ENCODE data around the gene FZR1.
"Not testable (repeated sequence)": the region's sequence is repeated elsewhere in the genome, so short reads cannot be mapped to it uniquely, and the experiment has no call there.

Gene FZR1

DNA sequence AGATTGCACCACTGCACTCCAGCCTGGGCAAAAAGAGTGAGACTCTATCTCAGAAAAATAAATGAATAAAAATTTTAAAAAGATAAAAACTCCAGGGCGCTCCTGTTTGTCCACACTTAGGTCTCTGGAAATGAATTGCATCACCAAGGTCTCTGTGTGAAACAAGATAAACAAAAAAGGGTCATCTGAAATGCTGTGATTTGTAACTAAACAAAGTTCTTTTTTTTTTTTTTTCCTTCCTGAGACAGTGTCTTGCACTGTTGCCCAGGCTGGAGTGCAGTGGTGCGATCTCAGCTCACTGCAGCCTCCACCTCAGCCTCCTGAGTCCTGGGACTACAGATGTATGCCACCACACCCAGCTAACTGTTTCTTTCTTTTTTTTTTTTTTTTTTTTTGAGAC, 11.5 kb downstream of the FZR1 start:
- no peak for DNase-seq

DNA sequence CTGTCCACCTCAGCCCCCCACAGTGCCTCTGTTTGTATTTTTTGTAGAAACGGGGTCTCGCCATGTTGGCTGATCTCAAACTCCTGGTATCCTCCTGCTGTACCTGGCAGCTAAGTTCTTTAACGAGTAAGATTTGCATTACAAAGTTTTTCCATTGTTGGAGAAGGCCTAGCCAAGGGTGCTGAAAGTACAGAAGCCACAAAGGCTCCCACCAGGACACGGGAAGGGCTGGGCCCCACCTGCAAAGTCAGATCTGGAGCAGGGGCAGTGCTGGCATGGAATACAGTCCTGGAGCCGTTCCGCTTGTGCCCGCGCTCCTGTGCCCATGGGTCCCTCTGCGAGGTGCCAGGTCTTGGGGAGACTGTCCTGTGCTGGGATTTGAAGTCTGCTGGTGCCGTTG, 12.1 kb downstream of the FZR1 start:
- DNase-seq: no peak

DNA sequence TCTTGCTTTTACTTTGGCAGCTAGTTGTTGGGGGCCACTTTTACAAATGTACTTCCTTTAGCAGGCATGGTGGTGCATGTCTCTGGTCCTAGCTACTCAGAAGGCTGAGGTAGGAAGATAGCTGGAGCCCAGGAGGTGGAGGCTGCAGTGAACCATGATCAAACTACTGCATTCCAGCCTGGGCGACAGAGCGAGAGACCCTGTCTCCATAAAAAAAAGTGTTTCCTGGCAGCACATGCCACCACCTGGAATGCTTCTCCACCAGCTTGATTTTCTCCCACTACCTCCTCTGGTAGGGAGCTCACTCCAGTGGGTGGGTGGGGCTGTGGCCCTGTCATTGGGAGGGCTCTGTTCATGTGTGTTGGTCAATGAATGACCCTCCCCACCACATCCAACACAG, 12.5 kb downstream of the FZR1 start:
- DNase-seq: no peak

DNA sequence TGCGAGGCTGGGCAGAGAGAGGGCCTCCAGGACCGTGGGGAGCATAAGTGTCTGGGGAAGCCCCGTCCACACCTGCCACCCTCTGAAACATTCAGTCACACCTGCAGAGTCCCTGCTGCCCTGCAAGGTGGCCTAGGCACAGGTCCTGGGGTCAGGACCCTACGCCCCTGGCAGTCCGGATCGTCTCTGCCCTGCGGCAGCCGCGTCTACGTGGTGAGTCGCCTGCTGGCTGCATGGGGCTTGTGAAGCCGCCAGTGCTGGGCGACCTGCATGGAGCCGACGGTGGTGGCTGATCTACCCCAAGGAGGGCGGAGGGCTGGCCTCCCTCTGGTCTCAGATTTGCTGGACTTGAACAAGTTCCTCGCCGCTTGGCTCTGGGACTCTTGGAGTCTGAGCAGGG, 13.0 kb downstream of the FZR1 start:
- DNase-seq: no peak

DNA sequence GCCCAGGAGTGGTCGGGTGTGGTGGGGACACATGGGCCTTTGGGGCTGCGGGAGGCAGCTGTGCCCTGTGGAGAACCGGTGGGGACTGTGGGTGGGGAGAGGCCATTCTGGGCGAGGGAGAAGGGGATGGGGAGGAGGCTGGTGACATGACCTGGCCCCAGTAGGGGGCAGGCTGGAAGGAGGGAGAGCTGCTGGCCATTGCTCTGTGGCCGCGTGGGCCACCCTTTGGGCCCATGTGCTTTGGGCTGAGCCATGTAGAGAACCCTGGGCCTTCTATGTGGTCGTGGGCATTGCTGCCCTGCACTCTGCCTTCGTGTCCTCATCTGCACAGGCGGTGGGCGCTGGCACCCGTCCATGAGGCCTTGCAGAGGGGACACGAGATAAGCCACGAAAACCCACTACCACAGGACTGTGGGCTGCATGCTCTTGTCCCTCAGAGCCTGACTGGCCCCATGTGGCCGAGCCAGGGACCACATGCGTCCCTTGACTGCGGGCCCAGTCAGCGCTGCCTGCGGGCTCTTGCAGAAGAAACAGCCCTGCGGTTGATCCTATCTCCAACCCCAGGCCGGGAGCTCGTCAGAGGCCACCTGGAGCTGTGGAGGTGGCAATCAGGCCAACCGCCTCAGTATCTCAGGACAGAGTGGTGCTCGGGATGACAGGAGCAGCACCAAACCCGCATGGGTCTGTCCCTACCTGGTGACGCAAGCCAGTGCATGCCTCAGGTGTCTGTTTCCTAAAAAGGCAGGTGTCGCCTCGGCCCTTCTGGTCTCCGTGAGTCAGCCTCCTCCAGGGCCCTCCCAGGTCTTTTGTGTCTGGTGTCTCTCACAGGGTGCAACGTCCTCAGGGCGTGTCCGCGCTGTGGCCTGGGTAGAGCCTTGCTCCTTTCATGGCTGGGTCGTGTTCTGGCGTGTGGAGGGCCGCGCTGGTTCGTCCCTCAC, 14.3 kb downstream of the FZR1 start:
- DNase-seq: no peak

DNA sequence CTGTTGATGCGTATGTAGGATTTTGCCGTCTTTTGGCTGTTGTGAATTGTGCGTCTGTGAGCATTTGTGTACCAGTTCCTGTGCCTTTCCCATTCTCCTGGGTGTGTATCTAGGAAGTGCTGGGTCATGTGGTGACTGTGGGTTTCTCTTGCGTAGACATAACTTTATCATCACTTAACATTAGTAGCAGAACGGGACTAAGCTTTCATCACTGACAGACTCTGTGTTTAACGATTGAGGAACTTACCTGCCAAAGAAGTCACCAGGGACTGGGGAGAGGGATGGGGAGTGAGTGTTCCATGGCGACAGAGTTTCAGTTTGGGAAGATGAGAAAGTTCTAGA, 15.0 kb downstream of the FZR1 start:
- DNase-seq: no peak

DNA sequence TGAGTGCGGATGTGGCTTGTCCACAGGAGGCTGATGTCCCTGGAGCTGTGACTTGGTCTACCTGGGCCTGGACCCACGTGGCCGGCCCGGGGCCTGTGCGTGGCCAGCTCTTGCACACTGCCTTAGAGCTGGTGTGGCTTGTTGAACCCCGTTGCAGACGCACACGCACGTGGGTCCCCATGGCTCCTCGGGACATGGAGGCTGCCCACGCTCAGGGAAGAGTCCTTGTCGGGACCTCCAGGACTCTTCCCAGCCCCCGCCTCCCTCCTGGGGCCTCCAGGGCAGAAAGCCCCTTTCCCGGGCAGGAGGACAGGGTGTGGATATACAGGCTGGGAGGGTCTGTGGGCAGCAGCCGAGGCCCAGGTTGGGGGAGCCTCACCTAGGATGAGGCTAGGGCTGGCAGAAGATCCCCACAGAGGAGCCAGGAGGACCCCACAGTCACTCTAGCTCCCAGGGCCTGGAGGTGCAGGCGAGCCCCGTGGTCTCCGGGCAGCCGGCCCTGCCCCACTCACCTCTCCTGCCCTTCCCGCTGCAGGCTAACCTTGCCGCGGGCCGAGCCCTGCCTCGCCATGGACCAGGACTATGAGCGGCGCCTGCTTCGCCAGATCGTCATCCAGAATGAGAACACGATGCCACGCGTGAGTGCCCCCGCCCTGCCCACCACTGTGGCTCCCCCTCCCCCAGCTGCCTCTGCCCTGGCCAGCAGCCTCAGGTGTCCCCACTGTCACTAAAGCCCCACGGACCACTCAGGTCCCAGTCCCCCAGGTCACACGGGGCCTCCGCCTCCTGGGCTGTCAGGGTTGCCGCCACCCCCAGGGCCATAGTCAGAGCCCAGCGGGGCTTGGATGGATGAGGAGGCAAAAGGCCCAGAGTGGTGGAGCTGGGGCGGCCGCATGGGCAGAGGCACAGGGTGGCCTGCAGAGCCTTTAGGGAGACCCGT, 16.6 kb downstream of the FZR1 start:
- no peak for DNase-seq

DNA sequence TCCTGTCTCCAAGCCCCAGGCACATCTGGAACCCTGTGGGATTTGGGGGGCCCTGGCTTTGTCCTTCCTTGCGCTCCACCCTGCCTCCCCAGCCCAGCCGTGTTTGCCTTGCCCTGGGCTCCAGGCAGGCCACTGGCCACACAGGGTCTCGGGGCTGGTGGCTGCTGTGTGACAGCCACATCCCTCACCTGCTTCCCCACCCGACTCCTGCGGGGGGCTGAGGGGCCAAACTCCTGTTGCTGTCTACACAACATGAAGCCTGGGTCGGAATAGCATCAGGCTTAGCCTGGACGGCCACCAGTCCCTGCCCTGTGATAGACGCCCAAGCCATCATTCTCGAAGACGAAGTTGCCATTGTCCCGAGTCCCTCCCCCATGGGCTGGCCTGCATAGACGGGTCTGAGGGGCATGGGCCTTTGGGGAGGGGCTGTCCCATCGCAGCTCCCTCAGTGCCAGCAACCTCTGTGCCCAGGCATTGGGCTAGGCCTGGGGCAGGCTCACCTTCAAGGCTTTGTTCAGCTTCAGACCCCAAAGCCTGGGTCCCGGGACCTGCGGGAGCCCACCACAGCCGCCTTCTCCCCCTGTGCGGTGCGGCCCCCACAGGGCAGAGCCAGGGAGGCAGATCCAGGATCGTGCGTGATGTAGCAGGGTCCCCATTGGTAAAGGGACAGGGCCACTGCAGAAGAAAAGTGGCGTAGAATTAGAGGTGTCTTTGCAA, 17.4 kb downstream of the FZR1 start:
- no peak for DNase-seq

DNA sequence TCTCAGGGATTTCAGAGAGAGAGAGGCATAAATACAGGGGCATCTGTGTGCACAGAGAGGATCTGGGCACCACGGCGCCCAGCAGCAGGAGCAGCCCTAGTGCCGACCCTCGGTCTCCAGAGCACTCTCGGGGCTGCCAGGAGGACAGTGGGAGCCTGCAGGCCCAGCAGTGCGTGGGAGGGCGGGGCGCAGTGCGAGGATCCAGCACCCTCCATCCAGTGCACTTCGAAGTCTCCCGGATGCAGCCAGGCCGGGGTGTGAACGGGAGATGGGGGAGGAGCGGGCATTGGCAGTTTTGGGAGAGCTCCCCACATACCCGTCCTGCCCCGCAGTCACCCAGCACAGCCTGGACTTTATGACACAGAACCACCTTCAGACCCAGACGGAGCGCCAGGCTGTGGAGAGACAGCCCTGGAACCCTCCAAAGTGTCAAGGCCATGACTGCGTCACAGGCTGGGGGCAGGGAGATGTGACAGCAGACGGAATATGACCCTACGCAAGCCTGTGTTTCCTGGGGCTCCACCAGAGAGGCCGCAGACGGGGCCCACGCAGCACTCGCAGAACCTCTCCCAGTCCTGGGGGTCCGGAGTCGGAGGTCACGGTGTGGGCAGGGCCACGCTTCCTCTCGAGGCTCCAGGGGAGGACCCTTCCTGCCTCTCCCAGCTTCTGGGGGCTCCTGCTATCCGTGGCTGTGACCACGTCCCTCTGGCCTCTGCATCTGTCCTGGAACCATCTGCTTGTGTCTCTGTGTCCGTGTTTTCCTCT, 18.1 kb downstream of the FZR1 start:
- no peak for DNase-seq

DNA sequence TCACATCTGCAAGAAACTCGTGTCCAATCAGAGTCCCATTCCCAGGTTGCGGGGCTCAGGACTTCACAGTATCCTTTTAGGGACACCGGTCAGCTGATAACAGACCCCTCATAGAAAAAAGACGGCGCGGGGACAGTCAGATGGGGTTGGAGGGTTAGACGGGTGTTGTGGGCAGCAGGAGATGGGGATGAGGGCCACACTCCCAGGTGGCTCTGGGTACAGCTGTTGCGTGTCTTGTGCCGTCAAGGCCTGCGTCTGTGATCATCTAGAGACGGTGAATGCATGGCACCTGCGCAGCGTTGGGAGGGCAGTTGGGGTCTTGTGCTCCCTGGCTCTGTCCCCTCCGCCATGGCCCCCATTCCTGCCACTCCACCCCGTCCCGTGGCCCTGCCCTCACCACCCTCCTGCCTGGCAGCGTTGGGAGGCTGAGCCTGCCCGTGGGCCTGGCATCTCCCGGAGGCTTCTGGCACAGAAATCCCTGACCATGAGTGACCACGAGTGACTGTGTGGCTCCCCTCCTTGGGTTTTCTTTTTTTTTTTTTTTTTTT, 18.9 kb downstream of the FZR1 start:
- no peak for DNase-seq

DNA sequence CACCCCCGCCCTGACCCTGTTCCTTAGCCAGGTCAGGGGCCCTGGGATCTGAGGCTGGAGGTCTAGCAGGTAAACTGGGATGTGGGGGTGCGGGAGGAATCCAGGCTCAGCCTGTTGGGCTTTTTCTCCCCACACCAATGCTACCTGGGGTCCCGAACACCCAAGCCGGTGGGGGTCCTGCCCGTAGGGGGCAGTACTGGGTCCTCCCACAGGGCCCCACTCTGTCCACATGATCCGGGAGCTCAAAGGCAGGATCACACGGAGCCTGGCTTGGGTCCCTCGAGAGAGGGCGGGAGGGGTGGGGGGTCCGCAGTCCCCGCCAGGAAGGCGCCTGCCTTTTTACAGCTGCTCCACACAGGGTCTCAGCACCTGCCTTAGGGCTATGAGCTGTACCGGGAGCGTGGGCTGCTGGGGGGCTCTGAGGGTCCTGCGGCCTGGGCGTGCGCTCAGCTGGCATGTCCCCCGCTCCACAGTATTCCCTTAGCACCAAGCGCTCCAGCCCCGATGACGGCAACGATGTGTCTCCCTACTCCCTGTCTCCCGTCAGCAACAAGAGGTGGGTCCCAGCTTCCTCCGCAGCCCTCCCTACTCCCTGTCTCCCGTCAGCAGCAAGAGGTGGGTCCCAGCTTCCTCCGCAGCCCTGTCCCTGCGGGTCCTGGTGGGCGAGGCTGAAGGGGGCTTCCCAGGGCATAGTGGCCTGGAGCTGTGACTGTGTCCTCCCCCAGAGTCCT, 20.6 kb downstream of the FZR1 start:
- no peak for DNase-seq

DNA sequence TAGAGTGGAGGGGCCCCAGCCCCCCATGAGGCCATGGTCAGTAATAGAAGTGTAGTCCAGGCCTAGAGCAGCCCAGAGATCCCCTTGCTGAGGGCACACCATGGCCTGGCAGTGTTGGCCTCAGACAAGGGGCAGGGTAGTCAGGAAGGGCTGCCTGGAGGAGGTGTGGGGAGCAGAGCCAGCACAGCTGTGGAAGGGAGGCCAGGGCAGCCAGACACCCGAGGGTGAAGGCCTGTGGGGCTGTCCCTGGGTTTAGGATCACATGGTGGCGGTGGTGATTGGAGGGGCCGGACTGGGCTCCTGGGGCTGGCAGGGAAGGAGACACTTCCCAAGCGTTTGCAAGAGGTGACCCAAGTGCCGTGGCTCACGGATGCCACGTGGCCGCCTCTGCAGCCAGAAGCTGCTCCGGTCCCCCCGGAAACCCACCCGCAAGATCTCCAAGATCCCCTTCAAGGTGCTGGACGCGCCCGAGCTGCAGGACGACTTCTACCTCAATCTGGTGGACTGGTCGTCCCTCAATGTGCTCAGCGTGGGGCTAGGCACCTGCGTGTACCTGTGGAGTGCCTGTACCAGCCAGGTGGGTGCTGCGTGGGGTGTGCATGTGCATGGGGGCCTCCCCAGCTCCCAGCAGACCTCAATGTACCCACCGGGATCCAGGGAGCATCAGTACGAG, 21.3 kb downstream of the FZR1 start:
- DNase-seq: no peak

DNA sequence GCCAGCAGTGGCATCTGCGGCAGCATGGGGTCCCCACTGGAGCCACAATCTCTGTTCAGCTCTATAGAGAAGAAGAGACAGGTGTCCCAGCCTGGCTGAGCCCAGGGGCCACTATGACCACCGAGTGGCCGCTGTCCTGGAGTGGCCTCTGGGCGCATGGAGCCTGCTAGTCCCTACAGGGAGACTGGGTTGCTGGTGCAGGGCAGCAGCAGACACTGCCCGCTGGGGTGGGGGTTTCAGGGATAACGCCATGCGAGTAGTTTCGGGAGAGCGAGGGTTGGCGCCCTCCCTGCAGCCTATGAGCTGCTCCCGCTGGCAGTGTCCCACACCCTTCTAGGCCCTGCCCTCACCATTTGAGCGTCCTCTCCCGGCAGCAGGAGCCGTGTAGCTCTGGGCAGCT, 22.0 kb downstream of the FZR1 start:
- no peak for DNase-seq

DNA sequence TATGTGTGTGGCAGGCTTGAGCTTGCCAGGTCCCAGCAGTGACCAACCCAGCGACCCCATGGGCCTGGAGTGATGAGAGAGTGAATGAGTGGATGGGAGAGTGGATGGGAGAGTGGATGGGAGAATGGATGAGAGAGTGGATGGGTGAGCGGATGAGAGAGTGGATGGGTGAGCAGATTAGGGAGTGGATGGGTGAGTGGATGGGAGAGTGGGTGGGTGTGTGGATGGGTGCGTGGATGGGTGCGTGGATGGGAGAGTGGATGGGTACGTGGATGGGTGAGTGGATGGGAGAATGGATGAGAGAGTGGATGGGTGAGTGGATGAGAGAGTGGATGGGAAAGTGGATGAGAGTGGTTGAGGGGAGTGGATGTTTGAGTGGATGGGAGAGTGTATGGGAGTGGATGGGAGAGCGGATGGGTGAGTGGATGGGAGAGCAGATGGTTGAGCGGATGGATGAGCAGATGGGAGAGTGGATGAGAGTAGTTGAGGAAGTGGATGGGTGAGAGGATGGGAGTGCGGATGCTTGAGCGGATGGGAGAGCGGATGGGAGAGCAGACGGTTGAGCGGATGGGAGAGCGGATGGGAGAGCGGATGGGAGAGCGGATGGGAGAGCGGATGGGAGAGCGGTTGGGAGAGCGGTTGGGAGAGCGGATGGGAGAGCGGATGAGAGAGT, 22.6 kb downstream of the FZR1 start:
- DNase-seq: no peak

DNA sequence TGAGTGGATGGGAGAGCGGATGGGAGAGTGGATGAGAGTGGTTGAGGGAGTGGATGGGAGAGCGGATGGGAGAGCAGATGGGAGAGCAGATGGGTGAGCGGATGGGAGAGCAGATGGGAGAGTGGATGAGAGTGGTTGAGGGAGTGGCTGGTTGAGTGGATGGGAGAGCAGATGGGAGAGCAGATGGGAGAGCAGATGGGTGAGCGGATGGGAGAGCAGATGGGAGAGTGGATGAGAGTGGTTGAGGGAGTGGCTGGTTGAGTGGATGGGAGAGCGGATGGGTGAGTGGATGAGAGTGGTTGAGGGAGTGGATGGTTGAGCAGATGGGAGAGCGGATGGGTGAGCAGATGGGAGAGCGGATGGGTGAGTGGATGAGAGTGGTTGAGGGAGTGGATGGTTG, 23.2 kb downstream of the FZR1 start:
- DNase-seq: not testable (repeated sequence)

DNA sequence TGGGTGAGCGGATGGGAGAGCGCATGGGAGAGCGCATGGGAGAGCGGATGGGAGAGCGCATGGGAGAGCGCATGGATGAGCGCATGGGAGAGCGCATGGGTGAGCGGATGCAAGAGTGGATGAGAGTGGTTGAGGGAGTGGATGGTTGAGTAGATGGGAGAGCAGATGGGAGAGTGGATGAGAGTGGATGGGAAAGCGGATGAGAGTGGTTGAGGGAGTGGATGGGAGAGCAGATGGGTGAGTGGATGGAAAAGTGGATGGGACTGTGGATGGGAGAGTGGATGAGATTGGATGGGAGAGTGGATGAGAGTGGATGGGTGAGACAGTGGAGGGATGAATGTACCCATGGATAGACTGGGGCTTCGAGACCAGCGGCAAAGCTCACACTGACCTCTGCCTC, 24.3 kb downstream of the FZR1 start:
- DNase-seq: no peak

DNA sequence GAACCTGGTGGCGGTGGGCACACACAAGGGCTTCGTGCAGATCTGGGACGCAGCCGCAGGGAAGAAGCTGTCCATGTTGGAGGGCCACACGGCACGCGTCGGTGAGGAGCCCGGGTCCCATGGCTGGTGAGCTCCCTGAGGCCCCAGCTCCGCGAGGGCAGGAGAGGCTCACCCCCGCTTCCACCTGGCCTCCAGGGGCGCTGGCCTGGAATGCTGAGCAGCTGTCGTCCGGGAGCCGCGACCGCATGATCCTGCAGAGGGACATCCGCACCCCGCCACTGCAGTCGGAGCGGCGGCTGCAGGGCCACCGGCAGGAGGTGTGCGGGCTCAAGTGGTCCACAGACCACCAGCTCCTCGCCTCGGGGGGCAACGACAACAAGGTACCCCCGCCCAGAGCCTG, 25.6 kb downstream of the FZR1 start:
- DNase-seq: no peak

DNA sequence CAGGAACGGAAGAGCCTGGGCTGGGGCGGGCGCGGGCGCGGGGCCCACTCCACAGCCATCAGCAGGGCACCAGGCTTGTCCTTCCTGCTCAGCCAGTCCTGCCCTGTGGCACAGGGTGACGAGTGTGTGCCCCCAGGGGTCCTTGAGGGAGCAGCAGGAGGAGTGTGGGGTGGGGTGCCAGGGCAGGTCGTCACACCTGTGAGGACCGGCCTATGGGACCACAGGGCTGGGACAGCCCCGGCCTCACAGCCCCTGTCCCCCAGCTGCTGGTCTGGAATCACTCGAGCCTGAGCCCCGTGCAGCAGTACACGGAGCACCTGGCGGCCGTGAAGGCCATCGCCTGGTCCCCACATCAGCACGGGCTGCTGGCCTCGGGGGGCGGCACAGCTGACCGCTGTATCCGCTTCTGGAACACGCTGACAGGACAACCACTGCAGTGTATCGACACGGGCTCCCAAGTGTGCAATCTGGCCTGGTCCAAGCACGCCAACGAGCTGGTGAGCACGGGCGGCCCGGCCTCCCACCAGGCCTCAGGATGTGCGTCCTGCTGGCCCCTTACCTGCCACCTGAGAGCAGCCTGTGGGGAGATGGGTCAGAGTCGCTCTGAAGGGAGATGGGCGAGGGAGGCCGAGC, 26.2 kb downstream of the FZR1 start:
- no peak for DNase-seq

DNA sequence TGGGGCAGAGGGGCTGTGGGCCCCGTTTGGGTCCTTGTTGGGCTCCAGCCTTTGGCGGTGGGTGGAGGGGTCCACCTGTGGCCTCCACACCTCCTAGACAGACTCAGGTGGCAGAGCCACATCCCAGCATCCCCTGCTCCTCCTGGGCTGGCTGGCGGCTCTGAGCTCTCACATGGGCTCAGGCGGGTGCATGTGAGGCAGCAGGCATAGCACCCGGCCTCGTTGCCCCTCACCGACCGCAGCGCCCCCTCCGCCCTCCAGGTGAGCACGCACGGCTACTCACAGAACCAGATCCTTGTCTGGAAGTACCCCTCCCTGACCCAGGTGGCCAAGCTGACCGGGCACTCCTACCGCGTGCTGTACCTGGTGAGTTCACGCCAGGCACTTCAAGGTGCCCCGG, 26.9 kb downstream of the FZR1 start:
- no peak for DNase-seq

All from NCI-H1048 (cell line).